HCT116 (cell line): ENCODE data around the gene LRRC3C. TPM values are rescaled to one million over a fixed set of nuclear protein-coding genes. Genes with fewer than 3 reads are reported as not detected.

Experiments
- ATAC-seq: fragments of 200-7000 bp; cut with Tn5 transposase; 2 replicates; pipeline ENCODE4 v1.9.1; 2020; ENCODE audit warnings: mild to moderate bottlenecking, moderate library complexity
- BruUV-seq: library from RNA; stranded (reverse); fragments of 400-500 nt; replicated peaks from 2 replicates; lab custom pipeline; 2021; lab: Mats Ljungman, UMichigan
- CTCF ChIA-PET: fragments of 300-600 bp; sonication (Branson Sonifier 250); formaldehyde crosslinking; loops from one replicate; lab custom pipeline; 2021; ENCODE audit warnings: antibody characterized with exemption; lab: Charles Lee
- POLR2A ChIA-PET: fragments of 300-600, 350-600 bp; sonication (Branson Sonifier 250); formaldehyde crosslinking; loops from one replicate; lab custom pipeline; 2021; ENCODE audit warnings: antibody characterized with exemption; lab: Charles Lee
- RAD21 ChIA-PET, 2 experiments: fragments of 300-600 bp; sonication (Branson Sonifier 250); formaldehyde crosslinking; loops; one replicate each; lab custom pipeline; 2023; ENCODE audit warnings: low total read pairs in 2 of 2; ENCODE audit not compliant: uncharacterized antibody in 2 of 2, unreplicated experiment in 2 of 2, low non-redundant PET in 1 of 2; lab: Charles Lee
- DNase-seq: peaks from one replicate; pipeline ENCODE4 v3.0.0-alpha.2; 2010; ENCODE audit warnings: low read depth, low spot score
- H2AFZ ChIP-seq: fragments of 200-600 bp; shearing (Covaris generic), sonication (generic); 2 replicates; pipeline ENCODE4 v1.6.1; 2017; ENCODE audit warnings: low read depth, mixed run types, mixed read lengths, antibody characterized with exemption, low read length; ENCODE audit not compliant: poor library complexity, severe bottlenecking
- H3K27ac ChIP-seq: 2 replicates; pipeline ENCODE4 v1.5.1; 2012; ENCODE audit warnings: low read depth, low read length
- H3K27me3 ChIP-seq: fragments of 200-600 bp; sonication (generic); 2 replicates; pipeline ENCODE4 v1.6.1; 2016; ENCODE audit warnings: mixed run types, low read length, mixed read lengths; ENCODE audit not compliant: insufficient read depth
- H3K36me3 ChIP-seq, 2 experiments: fragments of 200-500 bp in 1 of 2; fragments of 200-600 bp in 1 of 2; sonication (Bioruptor generic) in 1 of 2; sonication (generic) in 1 of 2; 2 replicates each; pipeline versions ENCODE4 v1.5.1 to v1.6.1; 2014 to 2016; ENCODE audit warnings: low read length in 2 of 2, inconsistent platforms in 1 of 2, mixed read lengths in 1 of 2, mixed run types in 1 of 2; ENCODE audit not compliant: insufficient read depth in 2 of 2, control insufficient read depth in 1 of 2
- H3K4me1 ChIP-seq, 2 experiments: fragments of 200-600 bp in 1 of 2; sonication (generic) in 1 of 2; 2 replicates each; pipeline versions ENCODE4 v1.5.1 to v1.6.1; 2012 to 2017; ENCODE audit warnings: low read length in 2 of 2, inconsistent platforms in 1 of 2, mild to moderate bottlenecking in 1 of 2, mixed read lengths in 1 of 2, mixed run types in 1 of 2, moderate library complexity in 1 of 2; ENCODE audit not compliant: insufficient read depth in 2 of 2, control insufficient read depth in 1 of 2
- H3K4me2 ChIP-seq: fragments of 200-600 bp; sonication (generic); 2 replicates; pipeline ENCODE4 v1.6.1; 2017; ENCODE audit warnings: mixed run types, low read length, mixed read lengths
- H3K4me3 ChIP-seq, 2 experiments: fragments of 200-600 bp in 1 of 2; sonication (generic) in 1 of 2; replicated peaks in 1 of 2; 2 replicates each; pipeline ENCODE4 v1.5.1; 2011 to 2016; ENCODE audit warnings: low read length in 2 of 2, control low read depth in 1 of 2, low read depth in 1 of 2, mild to moderate bottlenecking in 1 of 2, mixed read lengths in 1 of 2, mixed run types in 1 of 2
- H3K79me2 ChIP-seq: fragments of 200-600 bp; sonication (generic); 2 replicates; pipeline ENCODE4 v1.6.1; 2017; ENCODE audit warnings: mild to moderate bottlenecking, mixed run types, low read length, moderate library complexity, mixed read lengths; ENCODE audit not compliant: insufficient read depth
- H3K9ac ChIP-seq: fragments of 200-600 bp; sonication (generic); 2 replicates; pipeline ENCODE4 v1.6.1; 2016; ENCODE audit warnings: low read length, mixed read lengths
- H3K9me2 ChIP-seq: fragments of 200-600 bp; sonication (generic), shearing (Covaris generic); 2 replicates; pipeline ENCODE4 v1.6.1; 2017; ENCODE audit warnings: mixed run types, mild to moderate bottlenecking, moderate library complexity; ENCODE audit not compliant: insufficient read depth
- H3K9me3 ChIP-seq, 2 experiments: fragments of 200-500 bp in 1 of 2; fragments of 200-600 bp in 1 of 2; sonication (Bioruptor generic) in 1 of 2; sonication (generic) in 1 of 2; 2 replicates each; pipeline ENCODE4 v1.6.1; 2014 to 2017; ENCODE audit warnings: low read length in 2 of 2, mixed read lengths in 2 of 2, inconsistent platforms in 1 of 2, low read depth in 1 of 2, mild to moderate bottlenecking in 1 of 2, mixed run types in 1 of 2, moderate library complexity in 1 of 2; ENCODE audit not compliant: control insufficient read depth in 1 of 2, insufficient read depth in 1 of 2
- H4K20me1 ChIP-seq: fragments of 200-600 bp; sonication (generic), shearing (Covaris generic); 2 replicates; pipeline ENCODE4 v1.6.1; 2017; ENCODE audit warnings: mixed run types, mild to moderate bottlenecking, moderate library complexity; ENCODE audit not compliant: insufficient read depth
- CBX3 ChIP-seq: IDR thresholded peaks from 2 replicates; pipeline ENCODE4 v1.6.1; 2012; ENCODE audit warnings: low read depth
- CEBPB ChIP-seq: IDR thresholded peaks from 2 replicates; pipeline ENCODE4 v1.6.1; 2012; ENCODE audit warnings: low read depth
- EGR1 ChIP-seq: IDR thresholded peaks from 2 replicates; pipeline ENCODE4 v1.6.1; 2012; ENCODE audit warnings: low read depth
- EZH2 ChIP-seq: fragments of 200-600 bp; sonication (generic); IDR thresholded peaks from 2 replicates; pipeline ENCODE4 v1.6.1; 2017; ENCODE audit warnings: antibody characterized with exemption, mixed run types
- EZH2phosphoT487 ChIP-seq: fragments of 200-600 bp; IDR thresholded peaks from 2 replicates; pipeline ENCODE4 v1.6.1; 2018; ENCODE audit warnings: antibody characterized with exemption, borderline replicate concordance
- POLR2A ChIP-seq: IDR thresholded peaks from 2 replicates; pipeline ENCODE4 v1.7.0; 2011; ENCODE audit warnings: borderline replicate concordance; ENCODE audit not compliant: insufficient read depth, insufficient read length; ENCODE audit errors: extremely low read depth
- POLR2AphosphoS5 ChIP-seq: IDR thresholded peaks from 2 replicates; pipeline ENCODE4 v1.6.1; 2011; ENCODE audit warnings: mild to moderate bottlenecking, low read depth, low read length, moderate library complexity
- REST ChIP-seq: IDR thresholded peaks from 2 replicates; pipeline ENCODE4 v1.6.1; 2012; ENCODE audit warnings: low read depth
- SIN3A ChIP-seq: IDR thresholded peaks from 2 replicates; pipeline ENCODE4 v1.6.1; 2012; ENCODE audit warnings: low read depth
- SP1 ChIP-seq: IDR thresholded peaks from 2 replicates; pipeline ENCODE4 v1.6.1; 2012; ENCODE audit warnings: low read depth
- SRF ChIP-seq: IDR thresholded peaks from 2 replicates; pipeline ENCODE4 v1.6.1; 2012; ENCODE audit warnings: low read depth
- YY1 ChIP-seq: IDR thresholded peaks from 2 replicates; pipeline ENCODE4 v1.6.1; 2011; ENCODE audit warnings: low read length, low read depth, moderate library complexity, mild to moderate bottlenecking; ENCODE audit not compliant: insufficient replicate concordance; ENCODE audit errors: extremely low read depth
- ZFX ChIP-seq: fragments of 450-650 bp; IDR thresholded peaks from 2 replicates; pipeline ENCODE4 v1.6.1; 2017
- intact Hi-C: fragments of 100-400 bp; cut with micrococcal nuclease; formaldehyde crosslinking; loops from 2 replicates; pipeline ENCODE4 v1.10.0; 2022
- total RNA-seq: library from RNA; stranded (reverse); gene quantifications from one replicate; pipeline ENCODE4 v1.2.1, GENCODE V29; 2021; ENCODE audit not compliant: unreplicated experiment

LRRC3C gene
- total RNA-seq, 1 experiment from 2014 or later = not detected

GRCh38 chr17:39951924-39952679 lies 24.6 kb downstream of the LRRC3C start (continued):
- TF ChIP-seq EZH2phosphoT487 = no peak
- no peak for TF ChIP-seq SIN3A
- TF ChIP-seq POLR2A = no peak
- TF ChIP-seq REST = no peak
- TF ChIP-seq SP1 = no peak
- TF ChIP-seq SRF = no peak

- intact Hi-C loops = loop anchor here (1.0 to 10.0 kb wide), 2 partner anchors 27 to 218 kb away; partner anchors contain the start of genes GRB7, MIEN1 and PSMD3
These were observed 25.3 kb downstream of the LRRC3C start for GRCh38 chr17:39952680-39953470.

More at GRCh38 chr17:39952680-39953470, 25.3 kb downstream of the LRRC3C start:
- CTCF ChIA-PET = interaction anchor here (0.6 kb wide), 2 partner anchors 317 to 346 kb away, joined by 3 to 4 read pairs; no protein-coding TSS in a partner anchor
- peaks cover 13 to 21% of the 10 kb centered on the region in 2 experiments for H3K4me1 ChIP-seq
- no peaks in the 10 kb centered on the region for H3K9me2 ChIP-seq
- peak overlapping the region; percentile 86 for H2AFZ ChIP-seq
- no peaks in the 10 kb centered on the region for H3K27me3 ChIP-seq
- TF ChIP-seq SP1 (no peak), EGR1 (peak; percentile 76), ZFX (no peak), EZH2phosphoT487 (no peak), EZH2 (no peak), YY1 (peak; percentile 50), POLR2AphosphoS5 (peak; percentile 74), CEBPB (no peak), CBX3 (no peak)
- TF ChIP-seq, all 23 proteins: peak for 3
- RAD21 ChIA-PET = interaction anchor here (0.6 to 0.7 kb wide), 3 partner anchors 188 to 364 kb away, joined by 3 to 5 read pairs (median 3); partner anchors contain the start of gene CASC3 (in 1 of the 2)
- peak overlapping the region; percentile 49 for H3K9ac ChIP-seq
- POLR2A ChIA-PET = interaction anchor here (0.6 kb wide), 1 partner anchor 335 kb away, joined by 4 read pairs; no protein-coding TSS in a partner anchor
- H3K36me3 ChIP-seq = no peaks in the 10 kb centered on the region
- peak overlapping the region; percentile 37 to 55 for H3K4me3 ChIP-seq
- peak overlapping the region; percentile 56 for H3K27ac ChIP-seq
- ATAC-seq (peak; percentile 95), DNase-seq (peak; percentile 90)
- H4K20me1 ChIP-seq = no peaks in the 10 kb centered on the region
- BruUV-seq = no TSS peak
- H3K79me2 ChIP-seq = no peaks in the 10 kb centered on the region
- peak overlapping the region; percentile 89 for H3K4me2 ChIP-seq
- H3K9me3 ChIP-seq = no peaks in the 10 kb centered on the region
